ENCODE data around the gene NCK2.
"Not testable (repeated sequence)": the region's sequence is repeated elsewhere in the genome, so short reads cannot be mapped to it uniquely, and the experiment has no call there.

The NCK2 gene

GRCh38 chr2:105879106-105879802 lies 134.5 kb downstream of the NCK2 start:
- no peak for DNase-seq

- DNase-seq = no peak
These were observed 135.1 kb downstream of the NCK2 start for GRCh38 chr2:105879803-105880300.

GRCh38 chr2:105880637-105881036 lies 135.9 kb downstream of the NCK2 start:
- DNase-seq = no peak

- DNase-seq = no peak
These were observed 136.8 kb downstream of the NCK2 start for GRCh38 chr2:105881286-105882136.

GRCh38 chr2:105882341-105882740 lies 137.6 kb downstream of the NCK2 start:
- DNase-seq = no peak

- no peak for DNase-seq
These were observed 138.3 kb downstream of the NCK2 start for GRCh38 chr2:105882920-105883435.

- no peak for DNase-seq
These were observed 139.4 kb downstream of the NCK2 start for GRCh38 chr2:105883911-105884694.

- DNase-seq = no peak
These were observed 140.7 kb downstream of the NCK2 start for GRCh38 chr2:105885456-105885855.

- peak; percentile 36 for DNase-seq
These were observed 141.3 kb downstream of the NCK2 start for GRCh38 chr2:105886029-105886454.

GRCh38 chr2:105886687-105887086 lies 142.0 kb downstream of the NCK2 start:
- no peak for DNase-seq

- no peak for DNase-seq
These were observed 142.5 kb downstream of the NCK2 start for GRCh38 chr2:105887256-105887655.

- no peak for DNase-seq
These were observed 143.9 kb downstream of the NCK2 start for GRCh38 chr2:105888625-105889024.

- DNase-seq = no peak
These were observed 144.3 kb downstream of the NCK2 start for GRCh38 chr2:105889046-105889445.

GRCh38 chr2:105890111-105890510 lies 145.4 kb downstream of the NCK2 start:
- DNase-seq = no peak

GRCh38 chr2:105890856-105891255 lies 146.1 kb downstream of the NCK2 start:
- DNase-seq = no peak

GRCh38 chr2:105893011-105893995 lies 148.6 kb downstream of the NCK2 start:
- no peak for DNase-seq

- no peak for DNase-seq
These were observed 149.7 kb downstream of the NCK2 start for GRCh38 chr2:105894327-105894944.

GRCh38 chr2:105895990-105896764 lies 151.5 kb downstream of the NCK2 start:
- DNase-seq = no peak

GRCh38 chr2:105896765-105897163 lies 152.1 kb downstream of the NCK2 start:
- DNase-seq = no peak

GRCh38 chr2:105897694-105898093 lies 153.0 kb downstream of the NCK2 start:
- not testable (repeated sequence) for DNase-seq

Data from kidney glomerular epithelial cell (primary cell).